GM12865 (cell line): ENCODE results near the gene SSBP4.
"Not testable (repeated sequence)": the region's sequence is repeated elsewhere in the genome, so short reads cannot be mapped to it uniquely, and the experiment has no call there.

Experiments used
- DNase-seq: peaks from one replicate; pipeline ENCODE4 v3.0.0; 2010; ENCODE audit warnings: low read depth
- H3K4me3 ChIP-seq: 2 replicates; pipeline ENCODE4 v1.5.1; 2011; ENCODE audit warnings: mild to moderate bottlenecking, low read depth, low read length, control low read depth
- TF ChIP-seq, protein P1 (sequence below): IDR thresholded peaks from 2 replicates; pipeline ENCODE4 v1.5.1; 2011; ENCODE audit warnings: low read length, control low read depth, low read depth, inconsistent platforms; ENCODE audit not compliant: insufficient read depth; ENCODE audit errors: missing control alignments

SSBP4 gene

DNA sequence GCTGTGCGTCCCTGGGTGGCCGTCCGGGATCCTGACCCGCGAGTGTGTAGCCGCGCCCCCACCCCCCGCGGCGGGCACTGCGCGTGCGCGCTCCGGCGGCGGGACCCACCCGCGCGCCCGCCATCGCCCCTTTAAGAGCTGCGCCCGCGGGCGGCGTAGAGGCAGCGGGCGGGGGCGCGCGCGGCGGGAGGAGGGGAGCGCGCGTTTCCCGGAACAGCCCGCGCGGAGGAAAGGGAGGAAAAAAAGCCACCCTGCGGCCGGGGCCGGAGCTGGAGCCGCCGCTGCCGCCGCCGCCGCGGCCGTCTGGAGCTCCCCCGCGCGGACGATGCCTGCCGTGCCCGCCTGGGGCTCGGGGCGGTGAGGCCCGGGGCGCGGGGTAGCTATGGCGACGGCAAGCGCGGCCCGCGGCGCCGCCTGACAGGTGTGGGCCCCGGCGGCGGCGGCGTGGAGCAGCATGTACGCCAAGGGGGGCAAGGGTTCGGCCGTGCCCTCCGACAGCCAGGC is at the start of gene SSBP4:
TSS of gene SSBP4 (plus strand) at position 204 of the 504 bp plus-strand sequence. CDS start at position 455, 251 bp downstream.
- peak; percentile 85 for DNase-seq
- TF ChIP-seq, protein P1, sequence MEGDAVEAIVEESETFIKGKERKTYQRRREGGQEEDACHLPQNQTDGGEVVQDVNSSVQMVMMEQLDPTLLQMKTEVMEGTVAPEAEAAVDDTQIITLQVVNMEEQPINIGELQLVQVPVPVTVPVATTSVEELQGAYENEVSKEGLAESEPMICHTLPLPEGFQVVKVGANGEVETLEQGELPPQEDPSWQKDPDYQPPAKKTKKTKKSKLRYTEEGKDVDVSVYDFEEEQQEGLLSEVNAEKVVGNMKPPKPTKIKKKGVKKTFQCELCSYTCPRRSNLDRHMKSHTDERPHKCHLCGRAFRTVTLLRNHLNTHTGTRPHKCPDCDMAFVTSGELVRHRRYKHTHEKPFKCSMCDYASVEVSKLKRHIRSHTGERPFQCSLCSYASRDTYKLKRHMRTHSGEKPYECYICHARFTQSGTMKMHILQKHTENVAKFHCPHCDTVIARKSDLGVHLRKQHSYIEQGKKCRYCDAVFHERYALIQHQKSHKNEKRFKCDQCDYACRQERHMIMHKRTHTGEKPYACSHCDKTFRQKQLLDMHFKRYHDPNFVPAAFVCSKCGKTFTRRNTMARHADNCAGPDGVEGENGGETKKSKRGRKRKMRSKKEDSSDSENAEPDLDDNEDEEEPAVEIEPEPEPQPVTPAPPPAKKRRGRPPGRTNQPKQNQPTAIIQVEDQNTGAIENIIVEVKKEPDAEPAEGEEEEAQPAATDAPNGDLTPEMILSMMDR = peak; percentile 34
- peak within 1 kb of the TSS; percentile 65 for H3K4me3 ChIP-seq

DNA sequence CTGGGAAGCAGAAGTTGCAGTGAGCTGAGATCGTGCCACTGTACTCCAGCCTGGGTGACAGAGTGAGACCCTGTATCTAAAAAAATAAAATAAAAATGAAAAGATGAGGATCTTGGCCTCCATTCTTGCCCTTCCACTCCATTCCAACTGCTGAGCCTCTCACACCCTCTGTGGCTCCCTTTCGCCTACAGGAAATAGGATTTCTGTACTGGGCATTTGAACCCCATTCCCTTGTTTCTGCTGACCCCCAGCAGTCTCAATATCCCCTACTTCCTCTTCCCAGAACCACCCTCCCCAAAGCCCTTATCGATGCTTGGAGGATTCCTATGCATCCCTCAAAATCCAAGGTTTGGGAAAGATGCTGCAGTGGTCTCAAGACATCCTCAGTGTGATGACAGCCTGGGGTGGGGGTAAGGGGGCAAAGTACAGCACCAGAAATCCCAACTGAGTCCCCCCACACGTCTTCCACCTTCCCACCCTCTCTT is 45.7 kb upstream of the SSBP4 start:
- TF ChIP-seq, protein P1 = no peak
- no peak for DNase-seq
- H3K4me3 ChIP-seq = no peak overlapping the region; the same call in 1 of the 2 replicates

GRCh38 chr19:18373892-18374629 is 45.1 kb upstream of the SSBP4 start:
- DNase-seq = peak; percentile 99
- TF ChIP-seq, protein P1 = no peak
- H3K4me3 ChIP-seq = peak overlapping the region; percentile 47

GRCh38 chr19:18377026-18377425 is 42.2 kb upstream of the SSBP4 start:
- no peak overlapping the region for H3K4me3 ChIP-seq
- DNase-seq = peak; percentile 49
- TF ChIP-seq, protein P1 = no peak

- TF ChIP-seq, protein P1 = no peak
- DNase-seq = no peak
- no peak overlapping the region for H3K4me3 ChIP-seq
Observed at GRCh38 chr19:18379803-18380747, 39.1 kb upstream of the SSBP4 start.

GRCh38 chr19:18380843-18381242 is 38.4 kb upstream of the SSBP4 start:
- TF ChIP-seq, protein P1 = no peak
- no peak for DNase-seq
- no peak overlapping the region for H3K4me3 ChIP-seq

DNA sequence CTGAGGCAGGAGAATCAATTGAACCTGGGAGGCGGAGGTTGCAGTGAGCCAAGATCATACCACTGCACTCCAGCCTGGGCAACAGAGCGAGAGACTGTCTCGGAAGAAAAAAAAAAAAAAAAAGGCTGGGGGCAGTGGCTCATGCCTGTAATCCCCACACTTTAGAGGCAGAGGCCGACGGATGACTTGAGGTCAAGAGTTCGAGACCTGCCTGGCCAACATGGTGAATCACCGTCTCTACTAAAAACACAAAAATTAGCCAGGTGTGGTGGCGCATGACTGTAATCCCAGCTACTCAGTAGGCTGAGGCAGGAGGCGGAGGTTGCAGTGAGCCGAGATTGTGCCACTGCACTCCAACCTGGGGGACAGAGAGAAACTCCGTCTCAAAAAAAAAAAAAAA is 35.6 kb upstream of the SSBP4 start:
- not testable (repeated sequence) for H3K4me3 ChIP-seq, DNase-seq
